Measurements from ENCODE around the gene PXK.

DNA sequence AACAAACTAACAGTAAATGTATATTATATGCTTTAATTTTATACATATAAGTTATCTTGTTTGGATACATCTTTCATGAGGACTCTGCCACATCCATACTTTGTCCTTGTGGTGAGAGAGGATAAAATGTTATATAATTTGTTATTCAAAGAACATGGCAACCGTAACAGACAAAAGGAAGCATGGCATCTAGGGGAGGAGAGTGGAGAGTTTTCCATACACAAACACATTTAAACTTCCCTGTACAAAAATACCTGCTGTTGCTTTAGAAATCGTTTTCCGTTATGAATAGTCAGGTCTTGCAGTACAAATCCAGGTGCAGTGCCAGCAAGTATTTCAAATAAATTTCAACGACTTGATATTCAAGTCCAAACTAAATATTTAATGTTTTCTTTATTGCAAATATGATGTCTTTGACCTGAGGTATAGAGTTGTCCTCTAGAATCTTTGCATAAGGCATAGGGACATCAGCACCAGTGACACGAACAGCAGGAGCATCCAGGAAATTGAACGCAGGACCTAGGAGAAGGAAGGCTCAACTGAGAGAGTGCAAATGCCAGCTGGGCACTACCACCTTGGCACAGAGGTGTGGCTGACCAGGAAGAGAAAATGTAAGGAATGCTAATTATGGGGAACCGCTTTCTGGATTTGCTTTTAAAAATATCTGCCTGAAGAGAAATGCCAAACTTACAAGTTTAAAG lies 95.1 kb downstream of the PXK start:
- no peak for TF ChIP-seq POLR2AphosphoS5 (IDR thresholded peaks at IDR 0.05)
- TF ChIP-seq POLR2A (IDR thresholded peaks at IDR 0.05) = no peak
- TF ChIP-seq CTCF (IDR thresholded peaks at IDR 0.05) = no peak
